Testis (tissue), 3 donors: ENCODE results near the gene CKAP4. TPM values are rescaled to one million over a fixed set of nuclear protein-coding genes. Genes with fewer than 3 reads are reported as not detected.

Source experiments
- DNase-seq: peaks from one replicate; pipeline ENCODE4 v3.0.0-alpha.2; 2019
- H3K27ac ChIP-seq, 2 donors: fragments of 200-600 bp; sonication (generic); one replicate each; pipeline ENCODE4 v1.5.1; 2019
- H3K27me3 ChIP-seq: fragments of 200-600 bp; sonication (generic); one replicate; pipeline ENCODE4 v1.5.1; 2019
- H3K36me3 ChIP-seq: fragments of 200-600 bp; sonication (generic); one replicate; pipeline ENCODE4 v1.5.1; 2017; ENCODE audit warnings: low read depth; ENCODE audit errors: missing control alignments
- H3K4me1 ChIP-seq: fragments of 200-600 bp; sonication (generic); one replicate; pipeline ENCODE4 v1.5.1; 2019
- H3K4me3 ChIP-seq, 2 donors: fragments of 200-600 bp; sonication (generic); one replicate each; pipeline ENCODE4 v1.5.1; 2017 to 2019
- H3K9me3 ChIP-seq: fragments of 200-600 bp; sonication (generic); one replicate; pipeline ENCODE4 v1.5.1; 2017
- POLR2A ChIP-seq: fragments of 450-650 bp; IDR thresholded peaks from one replicate; pipeline ENCODE4 v1.6.1; 2017; ENCODE audit warnings: antibody characterized with exemption, mild to moderate bottlenecking, moderate library complexity
- WGBS, 2 donors: methylation state at CpG; one replicate each; pipeline ENCODE4 v1.1.5; 2018; 5-methylcytosine and 5-hydroxymethylcytosine counted together
- intact Hi-C: fragments of 100-400 bp; cut with DNase I; formaldehyde crosslinking; loops from one replicate; pipeline ENCODE4 v1.15.1; 2023; ENCODE audit warnings: low total_unique reads
- polyA plus RNA-seq: library from polyadenylated mRNA; stranded (reverse); fragments of 350-450 nt; fragmentation: Illumina TruSeq; extraction: RNeasy Lipid Tissue Mini Kit (QIAGEN cat#74804); gene quantifications from one replicate; pipeline ENCODE4 v1.2.3, GENCODE V29; 2014; ENCODE audit warnings: low read depth, low replicate concordance; ENCODE audit not compliant: insufficient read depth
- total RNA-seq, 2 donors: library from RNA; depleted of rRNA; stranded (reverse); fragments of >200 nt; gene quantifications; one replicate each; pipeline ENCODE4 v1.2.3, GENCODE V29; 2016
- TF ChIP-seq, protein P1 (sequence below), 3 experiments: fragments of 450-650 bp in 2 of 3; fragments of 200-600 bp in 1 of 3; sonication (generic) in 1 of 3; IDR thresholded peaks; one replicate each; pipeline ENCODE4 v1.5.1; 2016 to 2019; ENCODE audit warnings: antibody characterized with exemption in 3 of 3, mild to moderate bottlenecking in 2 of 3, moderate library complexity in 1 of 3

CKAP4 gene
- total and polyA plus RNA-seq, 3 donors from 2014 or later = 26.8 to 31.3 (median 31.2) TPM

DNA sequence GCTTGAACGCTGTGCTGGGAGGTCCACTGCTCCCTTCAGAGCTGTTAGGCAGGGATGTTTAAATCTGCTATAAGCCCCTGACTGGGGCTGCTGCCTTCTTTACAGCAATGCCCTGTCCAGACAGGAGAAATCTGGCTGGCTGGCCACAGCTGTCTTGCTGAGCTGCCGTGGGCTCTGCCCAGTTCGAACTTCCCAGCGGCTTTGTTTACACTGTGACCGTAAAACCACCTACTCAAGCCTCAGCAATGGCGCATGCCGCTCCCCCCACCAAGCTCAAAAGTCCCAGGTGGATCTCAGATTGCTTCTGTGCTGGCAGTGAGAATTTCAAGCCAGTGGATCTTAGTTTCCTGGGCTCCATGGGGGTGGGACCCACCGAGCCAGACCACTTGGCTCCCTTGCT lies 35.8 kb downstream of the CKAP4 start:
- DNase-seq = no peak
- no peaks in the 10 kb centered on the region for H3K27me3 ChIP-seq
- peaks cover 13% of the 10 kb centered on the region for H3K4me1 ChIP-seq
- no peak overlapping the region for H3K27ac ChIP-seq
- 64 to 73% methylated on average over 6 to 8 of the region's 8 CpGs for WGBS, 2 donors
- H3K36me3 ChIP-seq = no peaks in the 10 kb centered on the region
- no peaks in the 10 kb centered on the region for H3K9me3 ChIP-seq
- intact Hi-C loops = no loop called here
- no peak for TF ChIP-seq POLR2A
- TF ChIP-seq, protein P1, sequence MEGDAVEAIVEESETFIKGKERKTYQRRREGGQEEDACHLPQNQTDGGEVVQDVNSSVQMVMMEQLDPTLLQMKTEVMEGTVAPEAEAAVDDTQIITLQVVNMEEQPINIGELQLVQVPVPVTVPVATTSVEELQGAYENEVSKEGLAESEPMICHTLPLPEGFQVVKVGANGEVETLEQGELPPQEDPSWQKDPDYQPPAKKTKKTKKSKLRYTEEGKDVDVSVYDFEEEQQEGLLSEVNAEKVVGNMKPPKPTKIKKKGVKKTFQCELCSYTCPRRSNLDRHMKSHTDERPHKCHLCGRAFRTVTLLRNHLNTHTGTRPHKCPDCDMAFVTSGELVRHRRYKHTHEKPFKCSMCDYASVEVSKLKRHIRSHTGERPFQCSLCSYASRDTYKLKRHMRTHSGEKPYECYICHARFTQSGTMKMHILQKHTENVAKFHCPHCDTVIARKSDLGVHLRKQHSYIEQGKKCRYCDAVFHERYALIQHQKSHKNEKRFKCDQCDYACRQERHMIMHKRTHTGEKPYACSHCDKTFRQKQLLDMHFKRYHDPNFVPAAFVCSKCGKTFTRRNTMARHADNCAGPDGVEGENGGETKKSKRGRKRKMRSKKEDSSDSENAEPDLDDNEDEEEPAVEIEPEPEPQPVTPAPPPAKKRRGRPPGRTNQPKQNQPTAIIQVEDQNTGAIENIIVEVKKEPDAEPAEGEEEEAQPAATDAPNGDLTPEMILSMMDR (IDR thresholded peaks at IDR 0.05) = no peak
- H3K4me3 ChIP-seq = no peak overlapping the region

DNA sequence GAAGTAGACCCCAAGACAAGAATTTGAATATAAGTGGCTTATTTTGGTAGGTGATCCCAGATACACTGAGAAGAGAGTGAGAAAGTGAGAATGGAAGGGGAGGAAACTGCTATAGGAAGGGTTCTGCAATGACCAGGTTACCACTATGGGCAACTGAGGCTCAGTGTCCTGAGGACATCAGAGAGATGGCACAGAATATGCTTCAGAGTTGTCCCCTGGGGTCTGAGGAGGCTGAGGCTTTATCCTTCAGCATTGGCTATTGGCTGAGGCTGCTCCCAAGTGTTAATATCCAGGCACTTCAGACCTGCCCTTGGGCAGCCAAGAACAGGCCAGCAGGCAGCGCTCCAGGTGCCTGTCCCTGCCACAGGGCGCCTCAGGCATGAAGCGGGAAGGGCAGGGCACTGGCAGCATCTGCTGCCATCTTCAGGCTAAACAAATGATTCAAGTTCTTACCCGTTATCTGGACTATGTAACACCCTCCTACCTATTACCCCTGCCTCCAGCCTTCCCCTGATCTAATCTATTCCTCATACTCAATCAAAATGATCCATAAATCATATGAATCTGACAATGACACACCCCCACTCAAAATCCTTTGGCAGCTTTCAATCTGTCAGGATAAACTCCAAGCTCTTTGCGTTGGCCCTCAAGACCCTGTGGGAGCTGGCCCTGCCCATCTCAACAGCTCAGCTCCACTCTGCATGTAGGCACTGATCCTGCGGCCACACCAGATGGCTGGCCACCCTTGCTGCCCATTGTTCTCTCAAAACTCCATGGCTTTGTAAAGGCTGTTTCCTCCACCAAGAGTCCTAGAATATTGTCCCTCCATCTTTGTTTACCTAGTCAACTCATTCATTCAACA lies 42.4 kb downstream of the CKAP4 start:
- 48 to 68% methylated on average over 6 of the region's 6 CpGs for WGBS, 2 donors
- no peak for DNase-seq
- Histone ChIP-seq H3K4me1 (no peaks in the 10 kb centered on the region), H3K27me3 (no peaks in the 10 kb centered on the region), H3K9me3 (no peaks in the 10 kb centered on the region), H3K27ac (no peak overlapping the region), H3K4me3 (no peak overlapping the region), H3K36me3 (no peaks in the 10 kb centered on the region)
- TF ChIP-seq, protein P1 (IDR thresholded peaks at IDR 0.05) = no peak
- no peak for TF ChIP-seq POLR2A
- intact Hi-C loops = no loop called here

DNA sequence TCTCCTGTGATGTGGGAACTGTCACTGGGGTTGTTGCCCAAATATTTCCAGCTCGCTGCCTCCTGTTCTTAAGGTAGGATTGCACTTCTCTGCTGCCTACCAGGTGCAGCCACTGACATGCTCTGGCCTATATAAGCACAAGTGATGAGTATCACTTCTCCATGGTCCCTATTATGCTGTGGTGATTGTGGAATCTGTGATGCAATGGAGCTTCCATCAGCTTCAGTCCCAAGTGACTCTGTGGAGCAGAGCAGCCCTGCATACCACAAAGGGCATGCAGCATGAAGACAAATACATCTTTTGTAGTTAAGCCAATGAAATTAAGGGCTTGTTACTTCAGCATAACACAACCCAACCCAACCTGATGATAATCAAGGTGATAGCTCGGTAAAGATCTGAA lies 43.5 kb downstream of the CKAP4 start:
- no peak for TF ChIP-seq POLR2A
- TF ChIP-seq, protein P1 (IDR thresholded peaks at IDR 0.05) = no peak
- intact Hi-C loops = no loop called here
- no peaks in the 10 kb centered on the region for H3K9me3 ChIP-seq
- no peak overlapping the region for H3K4me3 ChIP-seq
- 67 to 82% methylated on average over 2 of the region's 2 CpGs for WGBS, 2 donors
- no peaks in the 10 kb centered on the region for H3K36me3 ChIP-seq
- DNase-seq = no peak
- H3K27me3 ChIP-seq = no peaks in the 10 kb centered on the region
- no peaks in the 10 kb centered on the region for H3K4me1 ChIP-seq
- no peak overlapping the region for H3K27ac ChIP-seq

DNA sequence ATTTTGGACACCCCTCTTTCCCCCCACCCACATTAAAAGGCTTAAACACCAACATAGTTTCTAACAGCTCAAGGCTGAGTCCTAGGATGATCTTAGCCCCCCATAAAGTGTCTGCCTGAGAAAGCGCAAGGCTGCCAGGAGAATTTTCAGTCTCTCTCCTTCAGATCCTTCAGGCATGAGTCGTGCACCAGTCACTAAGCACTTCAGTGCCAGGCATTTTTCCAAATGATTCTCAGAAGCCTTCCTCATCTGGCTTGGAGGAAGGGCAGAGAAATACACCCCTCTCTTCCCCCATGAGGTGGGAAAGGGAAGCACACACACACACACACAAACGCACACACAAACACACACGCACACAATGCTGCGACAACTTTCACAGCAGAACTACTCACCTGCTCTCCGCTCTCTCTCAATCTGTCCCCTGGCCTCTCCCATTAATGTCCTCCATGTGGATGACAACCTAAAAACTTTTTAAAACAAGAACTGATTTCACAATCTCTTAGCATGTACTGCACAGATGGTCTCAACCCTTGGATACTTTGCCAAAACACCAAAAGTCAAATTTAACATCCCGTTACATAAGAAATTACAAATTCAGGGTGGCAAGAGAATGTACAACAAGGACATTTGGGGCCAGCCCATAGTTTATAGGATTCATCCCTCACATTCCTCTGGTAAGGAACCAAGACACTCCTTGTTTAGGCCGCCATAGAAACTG lies 49.8 kb downstream of the CKAP4 start:
- Histone ChIP-seq H3K4me3 (no peak overlapping the region), H3K36me3 (no peaks in the 10 kb centered on the region), H3K4me1 (peaks cover 25% of the 10 kb centered on the region), H3K9me3 (no peaks in the 10 kb centered on the region), H3K27ac (peak overlapping the region in 1 of 2 donors; percentile 46), H3K27me3 (no peaks in the 10 kb centered on the region)
- 78 to 83% methylated on average over 7 to 8 of the region's 8 CpGs for WGBS, 2 donors
- no peak for TF ChIP-seq POLR2A
- no peak for DNase-seq
- intact Hi-C loops = no loop called here

DNA sequence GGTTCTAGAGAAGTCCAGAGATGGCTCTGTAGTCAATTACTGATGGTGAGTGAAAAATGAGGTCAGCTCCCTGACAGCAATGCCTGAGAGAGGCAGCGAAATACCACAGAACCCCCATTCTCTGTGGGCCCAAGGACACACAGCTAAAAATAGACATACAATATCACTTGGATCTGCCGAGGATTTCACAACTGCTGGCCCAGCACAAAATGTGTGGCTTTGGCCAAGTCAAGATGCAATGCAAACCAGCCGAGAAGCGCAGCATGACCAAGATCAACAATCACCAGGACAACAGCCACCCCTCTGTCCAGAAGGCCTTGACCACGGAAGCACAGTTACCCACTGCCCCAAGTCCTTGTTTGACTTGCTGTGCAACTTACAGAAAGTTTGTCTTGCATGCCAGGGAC lies 52.2 kb downstream of the CKAP4 start:
- intact Hi-C loops = no loop called here
- DNase-seq = peak; percentile 77
- Histone ChIP-seq H3K27ac (peak overlapping the region in 1 of 2 donors; percentile 46), H3K27me3 (no peaks in the 10 kb centered on the region), H3K4me1 (peaks cover 25% of the 10 kb centered on the region), H3K9me3 (no peaks in the 10 kb centered on the region), H3K36me3 (no peaks in the 10 kb centered on the region), H3K4me3 (no peak overlapping the region)
- TF ChIP-seq POLR2A = no peak
- TF ChIP-seq, protein P1 (IDR thresholded peaks at IDR 0.05) = no peak
- WGBS, 2 donors = 14 to 46% methylated on average over 5 of the region's 5 CpGs
